ENCODE data around the gene USP9X. TPM values are rescaled to one million over a fixed set of nuclear protein-coding genes. Genes with fewer than 3 reads are reported as not detected.

Gene USP9X
- total and polyA plus RNA-seq, 9 of the 15 experiments (the other 6 are each of a cell fraction or from before 2014, with no cell fraction given) = 10.9 to 47.8 (median 29.5) TPM

DNA sequence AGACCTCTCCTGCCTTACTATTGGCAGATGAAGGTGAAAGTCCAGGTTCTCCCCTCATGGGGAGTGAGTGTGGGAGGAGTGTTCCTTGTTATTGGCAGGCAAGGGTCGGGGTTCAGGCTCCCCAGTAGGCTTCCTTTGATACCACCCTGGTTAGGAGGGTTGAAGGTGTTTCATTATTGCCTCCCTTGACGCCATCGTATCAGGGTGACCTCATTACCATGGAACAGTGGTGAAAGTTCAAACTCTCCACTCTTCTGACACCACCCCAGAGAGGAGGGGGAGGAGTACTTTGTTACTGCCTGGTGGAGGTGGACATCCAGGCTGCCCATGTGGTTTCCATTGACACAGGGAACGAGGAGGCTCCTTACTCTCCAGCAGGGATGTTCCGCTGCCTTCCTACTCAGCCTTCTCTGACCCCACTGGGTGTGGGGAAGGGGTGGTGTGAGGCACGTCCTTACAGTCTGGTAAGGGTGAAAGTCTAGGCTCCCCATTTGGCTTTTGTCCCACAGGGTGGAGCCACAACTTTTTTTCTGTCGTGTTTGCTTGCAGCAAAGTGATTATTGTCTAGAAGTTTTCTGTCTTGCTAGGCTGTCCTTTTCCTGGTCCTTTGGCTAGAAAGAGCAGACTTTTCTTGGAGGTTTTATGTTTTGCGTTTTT, 37.2 kb upstream of the USP9X start:
- peak overlapping the region; percentile 66 to 87; a peak in 3 of 4 replicates for H3K9ac ChIP-seq (ENCODE audit: insufficient read depth in 1 of 2, low read depth in 2 of 2, low read length in 2 of 2)
- POLR2A ChIA-PET = no interaction called here
- no peaks in the 10 kb centered on the region for H3K79me2 ChIP-seq (ENCODE audit: control insufficient read depth, insufficient read depth, low read length)
- WGBS (ENCODE audit: insufficient coverage, low coverage, missing lambda C conversion rate) = 6% methylated on average over 8 of the region's 8 CpGs
- no peak overlapping the region for H3K4me3 ChIP-seq
- FAIRE-seq (peak; percentile 82), ATAC-seq (peak; percentile 87), DNase-seq (ENCODE audit: extremely low read depth in 1 of 4, low spot score in 3 of 4) (peak; percentile 32 to 62 (median 40))
- no peaks in the 10 kb centered on the region for H3K36me3 ChIP-seq (ENCODE audit: control insufficient read depth, insufficient read depth, low read length)
- BruUV-seq (replicated peaks) = TSS peak; percentile 60
- H3K9me1 ChIP-seq (ENCODE audit: control insufficient read depth, insufficient read depth, low read length) = no peaks in the 10 kb centered on the region
- H3K9me3 ChIP-seq (replicated peaks; ENCODE audit: control insufficient read depth, insufficient read depth, low read depth, low read length) = no peaks in the 10 kb centered on the region
- CTCF ChIA-PET (ENCODE audit: low intra/inter-chr PET ratio) = no interaction called here
- H3K27me3 ChIP-seq (ENCODE audit: control insufficient read depth in 2 of 2, insufficient read depth in 2 of 2, low read length in 2 of 2) = no peaks in the 10 kb centered on the region
- H3K4me2 ChIP-seq (ENCODE audit: insufficient read depth, low read length) = peak overlapping the region; percentile 77
- in situ Hi-C loops (cut with MboI) (no loop called here), intact Hi-C loops (cut with micrococcal nuclease) (loop anchor here (5.0 kb wide), 2 partner anchors 34 to 64 kb away; no protein-coding TSS in a partner anchor)
- H2AFZ ChIP-seq (ENCODE audit: low read depth, low read length) = peak overlapping the region; percentile 96
- H3K4me1 ChIP-seq (replicated peaks in 1 of 2; ENCODE audit: control insufficient read depth in 2 of 2, insufficient read depth in 2 of 2, low read length in 2 of 2) = peaks cover 0 to 6% of the 10 kb centered on the region in 2 experiments; a peak in 3 of 5 replicates
- H4K20me1 ChIP-seq (replicated peaks; ENCODE audit: control insufficient read depth, insufficient read depth, low read length) = no peaks in the 10 kb centered on the region
- H3K27ac ChIP-seq (ENCODE audit: extremely low read depth, low read depth, low read length) = peak overlapping the region; percentile 85
- TF ChIP-seq ATF7 (IDR thresholded peaks at IDR 0.05) (peak; percentile 48), RAD21 (CRISPR knock-in tag; conservative IDR thresholded peaks at IDR 0.05 in 1 of 2, IDR thresholded peaks at IDR 0.05 in 1 of 2) (peak in 1 of 2 experiments; percentile 21; a peak in 2 of 4 replicates), NFRKB (IDR thresholded peaks at IDR 0.05; ENCODE audit: low read depth) (0 out of 2 replicates have a peak, but pooled peaks have one; percentile 53), ZNF696 (CRISPR knock-in tag; conservative IDR thresholded peaks at IDR 0.05) (no peak), ZBTB12 (CRISPR knock-in tag; IDR thresholded peaks at IDR 0.05) (no peak)
- TF ChIP-seq, protein P1, sequence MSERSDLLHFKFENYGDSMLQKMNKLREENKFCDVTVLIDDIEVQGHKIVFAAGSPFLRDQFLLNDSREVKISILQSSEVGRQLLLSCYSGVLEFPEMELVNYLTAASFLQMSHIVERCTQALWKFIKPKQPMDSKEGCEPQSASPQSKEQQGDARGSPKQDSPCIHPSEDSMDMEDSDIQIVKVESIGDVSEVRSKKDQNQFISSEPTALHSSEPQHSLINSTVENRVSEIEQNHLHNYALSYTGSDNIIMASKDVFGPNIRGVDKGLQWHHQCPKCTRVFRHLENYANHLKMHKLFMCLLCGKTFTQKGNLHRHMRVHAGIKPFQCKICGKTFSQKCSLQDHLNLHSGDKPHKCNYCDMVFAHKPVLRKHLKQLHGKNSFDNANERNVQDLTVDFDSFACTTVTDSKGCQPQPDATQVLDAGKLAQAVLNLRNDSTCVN (CRISPR knock-in tag; IDR thresholded peaks at IDR 0.05) = no peak
- TF ChIP-seq, protein P2, sequence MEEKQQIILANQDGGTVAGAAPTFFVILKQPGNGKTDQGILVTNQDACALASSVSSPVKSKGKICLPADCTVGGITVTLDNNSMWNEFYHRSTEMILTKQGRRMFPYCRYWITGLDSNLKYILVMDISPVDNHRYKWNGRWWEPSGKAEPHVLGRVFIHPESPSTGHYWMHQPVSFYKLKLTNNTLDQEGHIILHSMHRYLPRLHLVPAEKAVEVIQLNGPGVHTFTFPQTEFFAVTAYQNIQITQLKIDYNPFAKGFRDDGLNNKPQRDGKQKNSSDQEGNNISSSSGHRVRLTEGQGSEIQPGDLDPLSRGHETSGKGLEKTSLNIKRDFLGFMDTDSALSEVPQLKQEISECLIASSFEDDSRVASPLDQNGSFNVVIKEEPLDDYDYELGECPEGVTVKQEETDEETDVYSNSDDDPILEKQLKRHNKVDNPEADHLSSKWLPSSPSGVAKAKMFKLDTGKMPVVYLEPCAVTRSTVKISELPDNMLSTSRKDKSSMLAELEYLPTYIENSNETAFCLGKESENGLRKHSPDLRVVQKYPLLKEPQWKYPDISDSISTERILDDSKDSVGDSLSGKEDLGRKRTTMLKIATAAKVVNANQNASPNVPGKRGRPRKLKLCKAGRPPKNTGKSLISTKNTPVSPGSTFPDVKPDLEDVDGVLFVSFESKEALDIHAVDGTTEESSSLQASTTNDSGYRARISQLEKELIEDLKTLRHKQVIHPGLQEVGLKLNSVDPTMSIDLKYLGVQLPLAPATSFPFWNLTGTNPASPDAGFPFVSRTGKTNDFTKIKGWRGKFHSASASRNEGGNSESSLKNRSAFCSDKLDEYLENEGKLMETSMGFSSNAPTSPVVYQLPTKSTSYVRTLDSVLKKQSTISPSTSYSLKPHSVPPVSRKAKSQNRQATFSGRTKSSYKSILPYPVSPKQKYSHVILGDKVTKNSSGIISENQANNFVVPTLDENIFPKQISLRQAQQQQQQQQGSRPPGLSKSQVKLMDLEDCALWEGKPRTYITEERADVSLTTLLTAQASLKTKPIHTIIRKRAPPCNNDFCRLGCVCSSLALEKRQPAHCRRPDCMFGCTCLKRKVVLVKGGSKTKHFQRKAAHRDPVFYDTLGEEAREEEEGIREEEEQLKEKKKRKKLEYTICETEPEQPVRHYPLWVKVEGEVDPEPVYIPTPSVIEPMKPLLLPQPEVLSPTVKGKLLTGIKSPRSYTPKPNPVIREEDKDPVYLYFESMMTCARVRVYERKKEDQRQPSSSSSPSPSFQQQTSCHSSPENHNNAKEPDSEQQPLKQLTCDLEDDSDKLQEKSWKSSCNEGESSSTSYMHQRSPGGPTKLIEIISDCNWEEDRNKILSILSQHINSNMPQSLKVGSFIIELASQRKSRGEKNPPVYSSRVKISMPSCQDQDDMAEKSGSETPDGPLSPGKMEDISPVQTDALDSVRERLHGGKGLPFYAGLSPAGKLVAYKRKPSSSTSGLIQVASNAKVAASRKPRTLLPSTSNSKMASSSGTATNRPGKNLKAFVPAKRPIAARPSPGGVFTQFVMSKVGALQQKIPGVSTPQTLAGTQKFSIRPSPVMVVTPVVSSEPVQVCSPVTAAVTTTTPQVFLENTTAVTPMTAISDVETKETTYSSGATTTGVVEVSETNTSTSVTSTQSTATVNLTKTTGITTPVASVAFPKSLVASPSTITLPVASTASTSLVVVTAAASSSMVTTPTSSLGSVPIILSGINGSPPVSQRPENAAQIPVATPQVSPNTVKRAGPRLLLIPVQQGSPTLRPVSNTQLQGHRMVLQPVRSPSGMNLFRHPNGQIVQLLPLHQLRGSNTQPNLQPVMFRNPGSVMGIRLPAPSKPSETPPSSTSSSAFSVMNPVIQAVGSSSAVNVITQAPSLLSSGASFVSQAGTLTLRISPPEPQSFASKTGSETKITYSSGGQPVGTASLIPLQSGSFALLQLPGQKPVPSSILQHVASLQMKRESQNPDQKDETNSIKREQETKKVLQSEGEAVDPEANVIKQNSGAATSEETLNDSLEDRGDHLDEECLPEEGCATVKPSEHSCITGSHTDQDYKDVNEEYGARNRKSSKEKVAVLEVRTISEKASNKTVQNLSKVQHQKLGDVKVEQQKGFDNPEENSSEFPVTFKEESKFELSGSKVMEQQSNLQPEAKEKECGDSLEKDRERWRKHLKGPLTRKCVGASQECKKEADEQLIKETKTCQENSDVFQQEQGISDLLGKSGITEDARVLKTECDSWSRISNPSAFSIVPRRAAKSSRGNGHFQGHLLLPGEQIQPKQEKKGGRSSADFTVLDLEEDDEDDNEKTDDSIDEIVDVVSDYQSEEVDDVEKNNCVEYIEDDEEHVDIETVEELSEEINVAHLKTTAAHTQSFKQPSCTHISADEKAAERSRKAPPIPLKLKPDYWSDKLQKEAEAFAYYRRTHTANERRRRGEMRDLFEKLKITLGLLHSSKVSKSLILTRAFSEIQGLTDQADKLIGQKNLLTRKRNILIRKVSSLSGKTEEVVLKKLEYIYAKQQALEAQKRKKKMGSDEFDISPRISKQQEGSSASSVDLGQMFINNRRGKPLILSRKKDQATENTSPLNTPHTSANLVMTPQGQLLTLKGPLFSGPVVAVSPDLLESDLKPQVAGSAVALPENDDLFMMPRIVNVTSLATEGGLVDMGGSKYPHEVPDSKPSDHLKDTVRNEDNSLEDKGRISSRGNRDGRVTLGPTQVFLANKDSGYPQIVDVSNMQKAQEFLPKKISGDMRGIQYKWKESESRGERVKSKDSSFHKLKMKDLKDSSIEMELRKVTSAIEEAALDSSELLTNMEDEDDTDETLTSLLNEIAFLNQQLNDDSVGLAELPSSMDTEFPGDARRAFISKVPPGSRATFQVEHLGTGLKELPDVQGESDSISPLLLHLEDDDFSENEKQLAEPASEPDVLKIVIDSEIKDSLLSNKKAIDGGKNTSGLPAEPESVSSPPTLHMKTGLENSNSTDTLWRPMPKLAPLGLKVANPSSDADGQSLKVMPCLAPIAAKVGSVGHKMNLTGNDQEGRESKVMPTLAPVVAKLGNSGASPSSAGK (IDR thresholded peaks at IDR 0.05) = peak; percentile 10; the same call in 1 of the 2 replicates
